IPS-NIHi11 (cell line): ENCODE data around the gene PCBP4.

Experiments
- DNase-seq: peaks from one replicate; pipeline ENCODE4 v3.0.0; 2012; ENCODE audit warnings: mixed read lengths, low spot score

The PCBP4 gene

DNA sequence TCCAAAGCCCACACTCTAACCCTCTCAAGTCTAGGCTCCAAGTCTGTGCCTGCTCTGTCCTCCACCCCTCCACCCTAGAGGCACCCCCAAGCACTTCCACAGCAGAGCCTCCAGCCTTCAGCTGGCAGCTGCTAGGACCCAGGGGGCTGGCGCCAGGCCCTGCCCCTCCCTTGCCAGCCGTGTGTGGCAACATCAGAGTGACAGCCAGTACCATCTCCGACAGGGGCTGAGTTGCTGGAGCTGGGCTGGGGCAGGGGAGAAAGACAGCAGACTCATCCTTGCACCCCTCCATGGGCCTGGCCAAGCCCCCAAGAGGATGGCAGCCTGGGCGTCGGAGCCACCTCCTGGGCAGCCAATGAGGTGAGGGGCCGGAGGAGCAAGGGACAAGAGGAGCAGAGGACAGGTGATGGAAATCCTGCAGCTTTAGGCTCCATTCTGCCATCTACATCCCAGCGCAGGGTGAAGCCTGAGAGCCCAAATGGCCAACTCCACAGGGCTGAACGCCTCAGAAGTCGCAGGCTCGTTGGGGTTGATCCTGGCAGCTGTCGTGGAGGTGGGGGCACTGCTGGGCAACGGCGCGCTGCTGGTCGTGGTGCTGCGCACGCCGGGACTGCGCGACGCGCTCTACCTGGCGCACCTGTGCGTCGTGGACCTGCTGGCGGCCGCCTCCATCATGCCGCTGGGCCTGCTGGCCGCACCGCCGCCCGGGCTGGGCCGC lies 11.9 kb downstream of the PCBP4 start, which contains the start of gene GPR62:
Gene GPR62, plus strand, starts transcription at position 207 of the 718 bp plus-strand sequence. Its CDS starts 272 bp downstream, at position 479.
- DNase-seq = no peak

- DNase-seq = no peak
Measured at GRCh38 chr3:51954713-51955112, 12.5 kb downstream of the PCBP4 start.

- no peak for DNase-seq
Measured at GRCh38 chr3:51954105-51954504, 13.1 kb downstream of the PCBP4 start.

- no peak for DNase-seq
Measured at GRCh38 chr3:51953445-51953844, 13.8 kb downstream of the PCBP4 start.

- no peak for DNase-seq
Measured at GRCh38 chr3:51950899-51951298, 16.4 kb downstream of the PCBP4 start.

- no peak for DNase-seq
Measured at GRCh38 chr3:51949121-51949520, 18.1 kb downstream of the PCBP4 start.

DNA sequence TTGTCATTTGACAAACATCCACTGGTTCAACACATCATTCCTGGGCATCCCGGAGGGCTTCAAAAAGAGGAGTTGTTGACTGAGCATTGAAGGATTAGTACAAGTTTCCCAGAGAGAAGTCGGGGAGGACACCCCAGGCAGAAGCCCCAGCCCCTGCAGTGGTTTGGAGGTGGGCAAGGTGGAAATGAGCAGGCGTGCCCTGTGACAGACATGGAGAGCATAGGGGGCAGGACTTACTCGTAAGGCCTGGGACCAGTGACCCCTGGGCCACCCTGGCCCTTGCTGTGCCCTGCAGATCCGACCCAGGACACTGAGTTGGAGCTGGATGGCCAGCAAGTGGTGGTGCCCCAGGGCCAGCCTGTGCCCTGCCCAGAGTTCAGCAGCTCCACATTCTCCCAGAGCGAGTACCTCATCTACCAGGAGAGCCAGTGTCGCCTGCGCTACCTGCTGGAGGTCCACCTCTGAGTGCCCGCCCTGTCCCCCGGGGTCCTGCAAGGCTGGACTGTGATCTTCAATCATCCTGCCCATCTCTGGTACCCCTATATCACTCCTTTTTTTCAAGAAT lies 19.2 kb downstream of the PCBP4 start:
- no peak for DNase-seq

DNA sequence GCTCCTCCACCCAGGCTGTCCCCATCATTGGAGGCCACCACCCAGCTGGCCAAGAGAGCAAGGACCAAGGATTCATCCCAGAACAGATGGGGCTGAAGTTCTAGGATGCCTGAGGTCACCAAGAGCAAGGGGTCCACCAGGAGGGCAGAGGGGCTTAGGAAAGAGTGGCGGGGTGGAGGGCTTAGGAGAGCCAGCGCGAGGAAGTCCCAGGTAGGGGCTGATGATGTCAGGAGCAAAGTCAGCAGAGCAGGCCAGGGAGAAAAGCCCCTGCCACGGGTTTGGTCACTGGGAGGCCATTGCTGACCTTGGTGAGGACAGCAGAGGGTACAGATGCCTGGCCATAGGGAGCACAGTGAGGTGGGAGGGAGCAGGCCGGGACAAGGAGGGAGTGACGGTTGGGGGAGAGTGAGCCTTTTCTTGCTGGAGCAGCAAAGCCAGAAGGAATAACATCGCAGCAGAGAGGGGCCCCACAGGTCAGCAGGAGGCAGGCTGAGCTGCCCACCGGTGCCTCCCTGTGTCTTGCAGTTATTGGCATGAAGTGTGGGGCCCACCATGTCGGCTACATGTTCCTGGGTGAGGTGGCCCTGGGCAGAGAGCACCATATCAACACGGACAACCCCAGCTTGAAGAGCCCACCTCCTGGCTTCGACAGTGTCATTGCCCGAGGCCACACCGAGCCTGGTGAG lies 19.9 kb downstream of the PCBP4 start:
- no peak for DNase-seq

DNA sequence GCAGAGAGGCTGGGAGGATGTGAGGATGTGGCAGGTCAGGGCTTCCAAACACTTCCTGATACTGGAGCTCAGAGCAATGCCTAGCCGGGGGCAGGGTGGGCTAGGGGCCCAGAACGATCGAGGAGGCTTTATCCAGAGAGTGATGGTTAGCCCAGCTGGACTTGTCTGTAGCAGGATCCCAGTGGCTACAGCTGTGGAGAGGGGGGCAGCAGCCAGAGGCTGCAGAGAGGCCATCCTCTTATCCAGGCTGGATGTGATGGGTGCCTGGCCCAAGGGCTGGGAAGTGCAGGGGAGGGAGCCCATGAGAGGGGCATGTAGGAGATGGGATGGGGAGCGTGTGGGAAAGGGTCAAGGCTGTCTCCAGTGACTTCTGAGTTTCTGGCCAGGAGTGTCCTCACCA lies 20.5 kb downstream of the PCBP4 start:
- DNase-seq = no peak

- DNase-seq = no peak
Measured at GRCh38 chr3:51945926-51946705, 21.1 kb downstream of the PCBP4 start.

- no peak for DNase-seq
Measured at GRCh38 chr3:51945031-51945840, 22.0 kb downstream of the PCBP4 start.

- DNase-seq = no peak
Measured at GRCh38 chr3:51944451-51945021, 22.7 kb downstream of the PCBP4 start.

GRCh38 chr3:51943451-51944391 lies 23.5 kb downstream of the PCBP4 start:
- no peak for DNase-seq

DNA sequence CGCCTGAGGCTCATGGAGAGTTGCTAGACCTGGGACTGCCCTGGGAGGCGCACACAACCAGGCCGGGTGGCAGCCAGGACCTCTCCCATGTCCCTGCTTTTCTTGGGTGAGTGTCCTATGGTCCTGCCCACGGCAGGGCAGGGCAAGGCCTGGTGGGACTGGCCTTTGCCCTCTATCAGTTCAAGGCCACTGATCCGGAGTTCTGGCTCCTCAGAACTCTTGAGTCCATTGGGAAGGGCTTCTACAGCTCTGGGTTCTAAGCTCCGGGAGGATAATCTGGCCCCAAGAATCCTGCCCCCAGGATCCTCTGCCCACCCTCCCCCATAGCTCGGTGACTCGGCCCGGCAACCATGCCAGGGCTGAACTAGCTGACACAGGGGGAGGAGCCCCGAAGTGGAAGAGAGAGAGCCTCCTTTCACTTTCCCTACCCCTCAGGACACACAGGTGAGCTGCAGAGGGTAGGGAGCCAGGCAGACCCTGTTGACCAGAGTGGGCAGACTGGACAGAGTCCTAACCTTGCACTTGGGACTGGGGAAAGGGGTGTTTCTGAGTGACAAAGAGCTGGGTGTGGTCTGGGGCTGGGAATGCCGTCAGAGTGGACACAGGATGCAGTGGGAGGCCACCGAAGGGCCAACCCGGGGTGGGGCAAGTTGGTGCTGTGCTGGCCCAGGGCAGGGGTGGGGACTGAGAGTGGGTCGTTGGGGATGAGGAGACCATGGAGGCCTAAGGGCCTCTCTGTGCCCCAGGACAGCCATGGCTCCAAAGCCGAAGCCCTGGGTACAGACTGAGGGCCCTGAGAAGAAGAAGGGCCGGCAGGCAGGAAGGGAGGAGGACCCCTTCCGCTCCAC lies 24.4 kb downstream of the PCBP4 start:
- peak; percentile 57 for DNase-seq

DNA sequence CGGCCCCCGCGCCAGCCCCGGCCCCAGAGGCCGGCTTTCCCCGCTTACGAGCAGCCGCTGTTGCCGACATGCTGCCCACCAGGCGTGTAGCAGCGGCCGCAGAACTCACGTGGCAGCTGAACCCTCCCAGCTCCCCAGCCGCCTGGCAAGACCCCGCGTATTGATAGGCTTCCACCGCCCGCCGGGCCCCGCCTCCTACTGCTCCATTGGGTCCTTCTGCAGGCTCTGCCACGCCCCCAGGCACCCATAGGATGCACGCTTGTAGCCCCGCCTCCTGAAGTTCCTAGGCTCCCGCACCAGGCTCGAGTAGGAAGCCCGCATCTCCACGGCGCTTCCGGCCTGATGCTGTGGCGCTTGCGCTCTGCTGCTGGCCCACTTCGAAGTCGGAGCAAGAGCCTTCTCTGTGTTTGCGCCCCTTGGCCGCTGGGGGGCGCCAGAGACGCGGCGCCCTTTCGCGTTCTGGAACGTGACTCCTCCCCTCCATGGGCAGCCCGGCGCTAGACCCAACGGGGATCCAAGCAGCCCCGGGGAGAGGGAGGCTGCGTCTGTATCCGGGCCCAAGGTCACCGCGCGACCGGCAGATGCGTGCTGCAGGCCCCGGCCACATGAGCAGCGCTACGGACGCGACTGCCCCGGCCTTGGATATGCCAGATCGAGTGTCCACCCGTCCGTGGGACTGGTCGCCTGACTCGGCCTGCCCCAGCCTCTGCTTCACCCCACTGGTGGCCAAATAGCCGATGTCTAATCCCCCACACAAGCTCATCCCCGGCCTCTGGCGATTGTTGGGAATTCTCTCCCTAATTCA lies 25.3 kb downstream of the PCBP4 start, which contains the start of the genes PARP3 and RRP9:
Gene PARP3, plus strand, starts transcription at position 566 of the 805 bp plus-strand sequence. CDS start 993 bp downstream, outside the sequence.
Gene RRP9, minus strand, starts transcription at position 107 of the 805 bp plus-strand sequence. Its CDS starts 37 bp downstream, at position 70.
- peak; percentile 100 for DNase-seq

GRCh38 chr3:51941463-51941797 lies 25.8 kb downstream of the PCBP4 start:
- no peak for DNase-seq

DNA sequence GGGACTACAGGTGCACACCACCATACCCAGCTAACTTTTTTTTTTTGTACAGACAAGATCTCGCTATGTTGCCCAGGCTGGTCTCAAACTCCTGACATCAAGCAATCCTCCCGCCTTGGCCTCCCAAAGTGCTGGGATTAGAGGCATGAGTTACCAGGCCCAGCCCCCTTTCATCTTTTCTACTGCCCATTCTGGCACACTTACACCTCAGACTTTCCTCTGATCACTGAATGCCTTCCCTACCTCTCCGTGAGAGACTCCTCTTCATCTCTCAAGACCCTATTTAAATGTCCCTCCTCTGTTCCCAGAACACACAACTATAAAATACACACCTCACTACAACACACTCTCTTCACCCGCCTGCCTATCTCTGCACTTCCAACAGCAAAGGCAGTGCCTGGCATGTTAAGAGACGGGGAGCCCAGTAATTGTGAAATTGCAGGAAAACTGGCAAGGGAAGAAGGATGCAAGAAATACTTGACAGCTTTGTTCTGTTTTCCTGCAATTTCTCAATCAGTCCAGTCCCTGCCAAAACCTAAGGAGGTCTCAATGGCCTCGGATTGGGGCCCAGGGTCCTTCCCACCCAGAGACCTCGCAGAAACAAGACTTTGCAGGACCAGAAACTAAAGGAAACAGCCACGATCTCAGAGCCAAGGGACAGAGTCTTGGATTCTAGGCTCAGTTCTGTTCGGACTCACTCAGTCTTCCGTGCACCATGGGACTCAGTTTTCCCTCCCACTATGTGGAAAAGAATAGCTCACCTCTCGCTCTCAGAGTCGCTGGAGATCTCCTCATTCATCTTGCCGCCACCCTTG lies 26.4 kb downstream of the PCBP4 start:
- DNase-seq = no peak
